ENCODE results near the gene ALAD. TPM values are rescaled to one million over a fixed set of nuclear protein-coding genes. Genes with fewer than 3 reads are reported as not detected.

The ALAD gene
- total RNA-seq, 4 donors from 2014 or later: 44.6 to 81.4 (median 62.2) TPM

DNA sequence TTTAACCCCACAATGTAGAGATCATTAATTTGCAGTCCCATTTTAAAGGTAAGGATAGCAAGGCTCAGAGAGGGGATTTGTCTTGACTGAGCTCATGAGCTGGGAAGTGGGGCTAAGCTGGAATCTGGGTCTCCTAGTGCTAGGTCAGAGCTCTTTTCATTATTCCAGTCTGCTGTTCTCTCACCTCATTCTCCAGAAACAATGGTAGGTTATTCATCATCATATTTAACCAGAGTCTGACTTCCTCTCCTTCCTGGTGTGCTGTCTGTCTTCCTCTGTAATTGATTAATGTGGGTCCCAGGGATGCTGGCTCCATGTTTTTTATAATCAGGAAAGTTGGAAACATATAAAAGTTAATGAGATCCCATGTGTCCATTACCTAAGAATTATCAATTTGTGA lies 30.1 kb upstream of the ALAD start:
- Histone ChIP-seq H3K27ac (no peak overlapping the region), H3K4me1 (no peaks in the 10 kb centered on the region), H3K4me3 (no peak overlapping the region), H3K36me3 (no peaks in the 10 kb centered on the region), H3K9me3 (no peaks in the 10 kb centered on the region), H3K27me3 (no peaks in the 10 kb centered on the region)
- DNase-seq: no peak
- TF ChIP-seq, protein P1, sequence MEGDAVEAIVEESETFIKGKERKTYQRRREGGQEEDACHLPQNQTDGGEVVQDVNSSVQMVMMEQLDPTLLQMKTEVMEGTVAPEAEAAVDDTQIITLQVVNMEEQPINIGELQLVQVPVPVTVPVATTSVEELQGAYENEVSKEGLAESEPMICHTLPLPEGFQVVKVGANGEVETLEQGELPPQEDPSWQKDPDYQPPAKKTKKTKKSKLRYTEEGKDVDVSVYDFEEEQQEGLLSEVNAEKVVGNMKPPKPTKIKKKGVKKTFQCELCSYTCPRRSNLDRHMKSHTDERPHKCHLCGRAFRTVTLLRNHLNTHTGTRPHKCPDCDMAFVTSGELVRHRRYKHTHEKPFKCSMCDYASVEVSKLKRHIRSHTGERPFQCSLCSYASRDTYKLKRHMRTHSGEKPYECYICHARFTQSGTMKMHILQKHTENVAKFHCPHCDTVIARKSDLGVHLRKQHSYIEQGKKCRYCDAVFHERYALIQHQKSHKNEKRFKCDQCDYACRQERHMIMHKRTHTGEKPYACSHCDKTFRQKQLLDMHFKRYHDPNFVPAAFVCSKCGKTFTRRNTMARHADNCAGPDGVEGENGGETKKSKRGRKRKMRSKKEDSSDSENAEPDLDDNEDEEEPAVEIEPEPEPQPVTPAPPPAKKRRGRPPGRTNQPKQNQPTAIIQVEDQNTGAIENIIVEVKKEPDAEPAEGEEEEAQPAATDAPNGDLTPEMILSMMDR (IDR thresholded peaks at IDR 0.05): no peak
- no peak for TF ChIP-seq POLR2A (IDR thresholded peaks at IDR 0.05)

DNA sequence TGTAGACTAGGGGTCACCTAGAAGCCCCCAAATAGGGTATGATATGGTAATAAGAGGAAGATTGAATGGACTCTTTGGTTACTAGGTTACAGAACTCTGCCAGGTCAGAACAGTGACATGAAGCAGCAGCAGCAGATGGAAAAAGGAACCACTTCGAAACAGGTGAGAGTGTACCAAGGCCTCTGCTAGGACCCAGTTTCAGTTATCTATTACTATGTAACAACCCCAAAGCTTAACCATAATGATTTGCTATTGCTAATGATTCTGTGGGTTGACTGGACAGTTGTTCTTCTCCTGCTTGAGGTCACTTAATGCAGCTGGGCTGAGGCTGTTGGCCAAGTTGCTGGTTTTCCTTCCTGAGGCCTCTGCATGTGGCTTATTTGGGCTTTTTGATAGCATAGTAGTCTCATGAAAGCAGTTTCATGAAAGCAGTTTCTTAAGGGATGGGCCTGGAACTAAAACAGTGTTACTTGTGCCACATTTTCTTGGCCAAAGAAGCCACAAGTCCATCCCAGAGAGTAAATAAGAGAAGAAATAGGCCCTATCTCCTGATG lies 27.1 kb upstream of the ALAD start:
- H3K4me1 ChIP-seq: no peaks in the 10 kb centered on the region
- H3K36me3 ChIP-seq: no peaks in the 10 kb centered on the region
- H3K9me3 ChIP-seq: no peaks in the 10 kb centered on the region
- H3K27ac ChIP-seq: no peak overlapping the region
- no peak for DNase-seq
- H3K27me3 ChIP-seq: no peaks in the 10 kb centered on the region
- no peak overlapping the region for H3K4me3 ChIP-seq
- TF ChIP-seq, protein P1 (IDR thresholded peaks at IDR 0.05): no peak
- TF ChIP-seq POLR2A (IDR thresholded peaks at IDR 0.05): no peak

DNA sequence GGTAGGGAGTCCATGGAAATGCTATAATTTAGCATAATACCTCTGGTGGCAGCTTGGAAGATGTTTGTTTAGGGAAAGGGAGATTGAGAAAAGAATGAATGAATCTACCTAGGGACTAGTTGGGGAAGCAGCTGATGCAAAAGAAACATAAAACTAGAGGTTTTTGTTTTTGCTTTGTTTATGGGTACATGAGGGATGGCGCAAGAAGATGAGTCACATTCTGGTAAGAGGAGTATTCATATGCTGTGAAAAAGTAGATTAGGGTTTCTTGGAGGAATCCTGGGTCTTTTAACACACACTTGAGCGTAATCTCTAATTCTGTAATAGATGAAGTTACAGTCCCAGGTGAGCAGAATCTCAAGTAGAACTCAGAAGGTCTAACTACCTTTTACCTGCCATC lies 26.5 kb upstream of the ALAD start:
- no peak overlapping the region for H3K4me3 ChIP-seq
- DNase-seq: no peak
- no peaks in the 10 kb centered on the region for H3K36me3 ChIP-seq
- TF ChIP-seq, protein P1 (IDR thresholded peaks at IDR 0.05): no peak
- no peak for TF ChIP-seq POLR2A (IDR thresholded peaks at IDR 0.05)
- no peaks in the 10 kb centered on the region for H3K4me1 ChIP-seq
- H3K27ac ChIP-seq: no peak overlapping the region
- no peaks in the 10 kb centered on the region for H3K9me3 ChIP-seq
- H3K27me3 ChIP-seq: no peaks in the 10 kb centered on the region

DNA sequence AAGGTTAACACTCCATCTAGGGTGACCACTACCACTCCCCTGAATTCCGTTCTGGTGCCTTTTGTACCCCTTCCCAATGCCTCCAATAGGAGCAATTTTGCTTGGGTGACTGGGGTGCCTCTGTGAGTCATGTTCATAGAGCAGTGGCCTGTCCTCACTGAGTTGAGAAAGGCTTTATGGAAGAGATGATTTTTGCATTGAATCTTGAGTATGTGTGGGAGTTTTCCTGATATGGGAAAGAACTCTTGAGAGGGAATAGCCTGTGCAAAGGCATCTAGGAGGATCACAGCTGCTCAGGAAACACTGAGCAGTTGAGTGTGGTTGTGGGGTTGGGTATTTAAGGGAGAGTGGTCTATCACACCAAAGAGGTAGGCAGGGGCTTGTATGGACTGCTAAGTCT lies 25.6 kb upstream of the ALAD start:
- TF ChIP-seq, protein P1 (IDR thresholded peaks at IDR 0.05): no peak
- no peak overlapping the region for H3K27ac ChIP-seq
- DNase-seq: no peak
- no peaks in the 10 kb centered on the region for H3K9me3 ChIP-seq
- H3K27me3 ChIP-seq: no peaks in the 10 kb centered on the region
- H3K36me3 ChIP-seq: no peaks in the 10 kb centered on the region
- H3K4me1 ChIP-seq: no peaks in the 10 kb centered on the region
- H3K4me3 ChIP-seq: no peak overlapping the region

DNA sequence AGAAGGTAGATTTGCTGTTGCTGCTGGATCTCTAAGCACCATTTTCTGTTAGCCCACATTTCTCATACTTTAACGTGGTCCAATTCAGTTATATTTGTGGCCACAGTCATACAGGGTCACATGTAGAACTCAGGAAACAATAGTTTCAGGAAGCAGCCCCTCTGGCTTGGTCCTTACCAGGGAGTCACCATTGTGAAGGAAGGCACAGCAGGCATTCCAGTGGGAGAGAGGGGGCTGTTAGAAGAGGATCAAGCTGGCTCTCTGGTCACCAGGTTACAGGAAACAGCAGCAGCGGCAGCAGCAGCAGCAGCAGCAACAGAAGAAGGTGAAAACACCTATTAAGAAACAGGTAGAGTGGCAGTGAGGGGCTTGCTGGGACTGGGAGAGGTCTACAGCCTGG lies 24.0 kb upstream of the ALAD start:
- H3K27ac ChIP-seq: no peak overlapping the region
- H3K4me3 ChIP-seq: no peak overlapping the region
- H3K4me1 ChIP-seq: no peaks in the 10 kb centered on the region
- TF ChIP-seq, protein P1 (IDR thresholded peaks at IDR 0.05): no peak
- no peak for TF ChIP-seq POLR2A (IDR thresholded peaks at IDR 0.05)
- H3K9me3 ChIP-seq: no peaks in the 10 kb centered on the region
- H3K36me3 ChIP-seq: no peaks in the 10 kb centered on the region
- DNase-seq: no peak
- H3K27me3 ChIP-seq: no peaks in the 10 kb centered on the region

DNA sequence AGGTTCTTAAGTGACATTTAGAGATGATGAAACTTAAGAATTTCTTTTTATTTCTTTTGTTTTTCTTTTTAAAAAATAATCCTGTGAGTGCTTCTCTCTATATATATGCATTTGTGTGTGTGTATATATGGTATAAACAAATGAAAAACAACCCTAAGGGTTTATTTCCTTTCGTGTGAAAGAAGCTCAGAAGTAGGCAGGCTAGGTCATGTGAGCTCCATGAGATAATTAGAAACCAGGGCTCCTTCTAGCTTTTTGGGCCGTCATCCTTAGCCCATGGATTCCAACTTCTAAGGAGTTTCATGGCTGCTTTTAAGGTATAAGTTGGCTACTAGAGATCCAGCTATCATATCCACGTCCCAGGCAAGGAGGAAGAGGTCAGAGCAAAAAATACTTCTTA lies 20.6 kb upstream of the ALAD start:
- H3K27me3 ChIP-seq: no peaks in the 10 kb centered on the region
- no peaks in the 10 kb centered on the region for H3K9me3 ChIP-seq
- TF ChIP-seq POLR2A (IDR thresholded peaks at IDR 0.05): no peak
- TF ChIP-seq, protein P1 (IDR thresholded peaks at IDR 0.05): no peak
- no peaks in the 10 kb centered on the region for H3K4me1 ChIP-seq
- H3K4me3 ChIP-seq: no peak overlapping the region
- no peak for DNase-seq
- no peaks in the 10 kb centered on the region for H3K36me3 ChIP-seq
- H3K27ac ChIP-seq: no peak overlapping the region
